Pons (tissue), 1 donor: Measurements from ENCODE around the gene EVPL.
"Not testable (repeated sequence)": the region's sequence is repeated elsewhere in the genome, so short reads cannot be mapped to it uniquely, and the experiment has no call there.

Experiments used
- DNase-seq: peaks from one replicate; pipeline ENCODE4 v3.0.0-alpha.2; 2016; ENCODE audit warnings: low spot score

The EVPL gene

DNA sequence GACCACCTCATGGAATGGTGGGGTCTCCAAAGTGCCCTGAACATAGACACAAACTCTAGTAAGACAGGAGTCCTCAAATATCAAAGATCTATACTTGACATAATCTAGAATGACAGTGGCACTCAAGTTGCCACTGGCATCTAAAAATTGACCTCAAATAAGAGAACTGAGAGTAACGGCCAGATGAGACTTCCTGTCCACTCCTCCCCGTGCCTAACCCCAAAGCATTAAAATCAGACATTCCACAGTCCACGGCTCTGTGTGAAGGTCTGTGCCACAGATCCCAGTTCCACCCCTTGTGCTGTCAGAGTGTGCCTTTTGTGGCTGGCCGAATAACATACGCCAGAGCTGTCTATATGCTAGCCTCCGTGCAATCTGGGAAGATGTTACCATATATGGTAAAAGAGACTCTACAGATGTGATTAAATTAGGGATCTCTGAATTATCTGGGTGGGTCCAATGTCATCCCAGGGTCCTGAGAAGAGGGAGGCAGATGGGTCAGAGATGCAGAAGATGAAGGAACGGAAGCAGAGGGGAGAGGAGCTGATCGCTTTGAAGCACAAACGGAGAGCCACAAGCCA, 21.0 kb upstream of the EVPL start:
- DNase-seq = no peak

DNA sequence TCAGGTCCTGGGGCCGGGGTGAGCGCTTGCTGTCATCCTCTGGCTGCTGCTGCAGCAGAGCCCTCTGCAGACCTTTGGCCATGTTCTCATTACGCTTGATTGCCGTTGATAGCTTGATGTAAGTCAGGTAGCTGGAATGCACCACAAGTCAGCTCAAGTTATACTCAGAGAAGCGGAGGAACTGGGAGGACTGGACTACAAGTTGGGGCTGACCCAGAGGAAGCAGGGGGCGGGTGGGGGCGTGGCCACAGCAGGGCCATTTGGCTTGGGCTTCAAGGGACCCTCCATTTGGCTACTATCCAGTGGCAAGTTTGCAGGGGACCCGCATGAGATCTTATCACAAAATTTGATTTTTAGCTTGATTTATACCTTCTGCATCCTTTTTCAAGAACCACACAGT, 19.0 kb upstream of the EVPL start:
- DNase-seq = no peak

DNA sequence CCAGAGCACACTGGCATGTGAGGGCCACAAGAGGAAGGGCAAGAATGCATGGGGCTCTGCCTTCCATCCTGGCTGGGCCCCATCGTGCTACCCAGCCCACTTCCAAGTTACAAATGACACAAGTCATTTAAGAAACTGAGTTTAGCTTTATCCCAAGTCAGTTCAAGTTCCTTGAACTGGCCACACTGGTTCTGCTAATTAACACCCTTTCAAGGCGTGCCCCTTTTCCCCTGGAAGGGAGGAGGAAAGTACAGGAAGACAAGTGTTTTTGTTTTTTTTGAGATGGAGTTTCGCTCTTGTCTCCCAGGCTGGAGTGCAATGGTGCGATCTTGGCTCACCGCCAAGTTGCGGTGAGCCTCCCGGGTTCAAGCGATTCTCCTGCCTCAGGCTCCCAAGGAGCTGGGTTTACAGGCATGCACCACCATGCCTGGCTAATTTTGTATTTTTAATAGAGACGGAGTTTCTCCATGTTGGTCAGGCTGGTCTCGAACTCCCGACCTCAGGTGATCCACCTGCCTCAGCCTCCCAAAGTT, 17.4 kb upstream of the EVPL start:
- DNase-seq = not testable (repeated sequence)

DNA sequence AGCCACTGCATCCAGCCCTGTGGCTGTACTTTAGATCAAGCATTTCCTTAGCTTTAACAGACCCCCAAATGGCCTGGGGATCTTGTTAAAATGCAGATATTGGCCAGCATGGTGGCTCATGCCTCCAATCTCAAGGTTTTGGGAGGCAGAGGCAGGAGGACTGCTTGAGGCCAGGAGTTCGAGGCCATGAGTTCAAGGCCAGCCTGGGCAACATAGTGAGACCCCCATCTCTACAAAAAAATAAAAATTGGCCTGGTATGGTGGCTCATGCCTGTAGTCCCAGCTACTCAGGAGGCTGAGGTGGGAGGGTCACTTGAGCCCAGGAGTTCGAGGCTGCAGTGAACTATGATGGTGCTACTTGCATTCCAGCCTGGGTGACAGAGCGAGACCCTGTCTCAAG, 15.8 kb upstream of the EVPL start:
- not testable (repeated sequence) for DNase-seq

DNA sequence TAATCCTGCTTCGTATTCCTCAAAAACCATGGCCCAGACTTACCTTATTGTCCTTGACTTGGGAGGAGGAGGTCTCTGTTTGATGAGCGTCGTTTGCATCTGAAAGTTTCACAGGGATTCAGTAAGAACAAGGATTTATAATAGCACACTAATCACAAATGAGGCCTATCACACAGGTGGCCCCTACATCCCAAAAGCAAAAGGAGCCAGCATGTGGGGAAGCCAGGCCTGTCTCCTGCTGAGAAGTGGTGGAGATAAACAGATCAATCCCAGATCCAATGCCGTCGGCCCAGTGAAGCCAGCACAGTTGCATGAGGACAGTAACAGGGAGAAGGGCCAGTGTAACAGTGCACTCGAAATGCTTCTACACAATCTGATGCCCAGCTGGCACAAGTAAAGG, 13.3 kb upstream of the EVPL start:
- no peak for DNase-seq

DNA sequence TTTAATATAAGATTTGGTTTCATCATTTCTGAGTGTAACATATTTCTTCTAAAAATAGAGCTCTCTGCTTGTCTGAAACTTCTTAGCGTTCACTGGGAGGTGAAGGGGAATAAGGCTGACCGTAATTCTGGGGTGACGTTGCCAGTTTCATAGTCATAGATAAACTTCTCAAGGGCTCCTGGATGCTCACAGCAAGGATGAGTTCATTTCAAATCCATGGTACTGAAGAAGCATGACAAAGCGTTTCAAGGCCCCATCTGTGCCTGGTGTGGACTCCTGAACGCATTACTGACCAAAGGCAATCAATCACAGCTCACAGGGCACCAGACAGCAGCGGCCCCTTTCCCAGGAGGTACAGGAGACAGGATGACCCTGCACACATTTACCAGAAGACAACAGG, 12.0 kb upstream of the EVPL start:
- no peak for DNase-seq

DNA sequence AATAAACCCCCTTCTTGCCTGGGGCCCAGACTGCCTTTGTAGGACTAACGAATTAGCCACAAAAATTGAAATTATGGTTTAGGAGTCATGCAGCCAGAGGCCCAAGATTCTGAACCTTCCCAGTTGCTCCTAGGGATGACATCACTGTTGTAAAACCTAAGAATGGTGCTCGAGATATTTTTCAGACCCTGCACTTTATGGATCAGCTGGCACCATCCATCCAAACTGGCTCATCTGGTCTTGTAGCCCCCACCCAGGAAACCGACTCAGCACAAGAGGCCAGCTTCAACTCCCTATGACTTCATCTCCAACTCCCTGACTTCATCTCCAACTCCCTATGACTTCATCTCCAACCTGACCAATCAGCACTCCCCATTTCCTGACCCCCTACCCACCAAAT, 10.9 kb upstream of the EVPL start:
- no peak for DNase-seq

DNA sequence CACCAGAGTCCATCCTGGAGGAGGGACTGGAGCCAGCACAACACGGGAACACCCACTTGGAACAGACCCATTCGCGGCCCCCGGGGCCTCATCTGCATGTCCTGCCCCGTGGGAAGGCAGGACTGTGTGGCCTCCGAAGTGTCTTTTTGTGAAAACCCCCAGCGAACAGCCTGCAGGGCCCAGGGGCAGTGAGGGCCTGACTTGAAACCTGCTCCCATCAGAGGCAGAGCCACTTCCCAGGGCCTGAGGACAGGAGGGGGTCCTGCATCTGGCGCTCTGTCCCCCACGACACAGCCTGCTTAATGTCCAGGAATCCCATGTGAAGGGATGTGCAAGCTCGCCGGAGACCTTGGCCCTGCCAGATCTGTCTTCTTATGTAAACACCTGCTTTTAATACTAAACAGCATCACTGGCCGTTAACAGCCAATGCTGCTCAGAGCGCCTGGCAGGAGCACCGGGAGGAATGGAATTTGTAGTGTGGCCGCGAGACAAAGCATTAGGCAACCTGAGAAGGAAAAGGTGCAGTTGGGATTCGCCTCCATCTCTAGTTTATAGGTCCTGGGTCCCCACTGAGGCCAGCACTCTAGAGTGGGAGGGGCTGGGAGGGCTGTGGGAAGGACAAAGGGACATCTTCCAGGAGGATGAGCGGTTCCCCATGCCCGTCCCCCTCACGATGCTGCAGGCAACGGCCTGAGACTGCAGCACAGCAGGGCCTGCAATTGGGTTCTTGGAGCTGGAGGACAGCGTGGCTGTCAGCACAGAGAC, 9.6 kb upstream of the EVPL start:
- no peak for DNase-seq

DNA sequence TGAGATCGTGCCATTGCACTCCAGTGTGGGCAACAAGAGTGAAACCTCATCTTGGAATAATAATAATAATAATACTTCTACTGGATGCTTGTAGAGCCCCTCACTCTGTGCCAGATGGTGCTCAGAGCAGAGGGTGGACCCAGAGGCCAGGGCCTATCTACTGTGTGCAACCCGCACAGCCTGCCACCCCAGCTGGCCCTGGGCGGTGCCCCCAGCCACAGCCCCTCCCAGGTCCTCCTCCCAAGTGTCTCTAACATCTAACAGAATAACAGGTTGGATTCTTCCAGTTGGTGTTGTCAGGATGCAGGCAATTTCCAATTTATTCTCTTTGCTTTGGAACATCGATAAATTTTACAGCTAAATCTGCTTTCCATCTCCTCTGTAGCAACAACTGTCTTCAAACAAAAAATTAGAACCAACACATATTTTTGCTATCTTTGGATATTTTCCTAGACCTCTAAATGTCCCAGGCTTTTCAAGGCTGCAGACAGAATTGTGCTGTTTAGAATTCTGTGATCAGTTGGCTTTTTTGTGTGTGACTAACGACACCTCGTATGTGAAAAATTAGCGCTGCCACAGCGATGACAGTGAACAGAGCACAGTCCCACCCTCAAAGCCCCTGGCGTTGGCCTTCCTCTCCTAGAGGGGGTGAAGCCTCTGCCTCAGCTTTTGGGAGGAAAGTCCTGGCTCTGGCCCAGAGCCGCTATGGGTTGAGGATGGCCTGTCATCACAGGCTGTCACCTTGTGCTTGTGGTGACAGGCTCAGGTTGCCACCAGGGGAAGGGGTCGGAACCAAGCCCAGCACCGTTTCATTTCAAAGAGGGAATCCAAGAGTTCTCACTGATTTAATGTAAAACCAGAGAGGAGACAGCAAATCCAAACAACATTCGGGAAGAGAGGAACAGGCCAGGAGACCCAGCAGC, 7.6 kb upstream of the EVPL start:
- DNase-seq = no peak

DNA sequence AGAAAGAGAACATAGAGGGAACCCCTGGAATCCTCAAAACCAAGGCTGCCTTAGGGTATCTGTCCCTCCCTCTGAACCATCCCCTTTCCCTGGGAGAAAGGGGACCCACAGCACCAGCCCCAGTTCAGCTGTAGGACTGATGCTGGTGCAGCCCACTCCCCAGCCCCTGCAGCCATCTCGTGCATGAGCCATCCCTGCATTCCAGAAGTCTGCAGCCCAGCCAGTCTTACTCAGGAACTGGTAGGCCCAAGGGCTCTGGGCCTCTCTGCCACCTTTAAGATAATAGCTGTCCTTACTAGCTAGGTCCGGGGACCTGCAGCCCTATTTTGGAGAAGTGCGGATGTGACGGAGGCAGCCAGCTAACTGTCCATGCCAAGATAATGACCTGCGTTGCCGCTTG, 6.0 kb upstream of the EVPL start:
- no peak for DNase-seq

DNA sequence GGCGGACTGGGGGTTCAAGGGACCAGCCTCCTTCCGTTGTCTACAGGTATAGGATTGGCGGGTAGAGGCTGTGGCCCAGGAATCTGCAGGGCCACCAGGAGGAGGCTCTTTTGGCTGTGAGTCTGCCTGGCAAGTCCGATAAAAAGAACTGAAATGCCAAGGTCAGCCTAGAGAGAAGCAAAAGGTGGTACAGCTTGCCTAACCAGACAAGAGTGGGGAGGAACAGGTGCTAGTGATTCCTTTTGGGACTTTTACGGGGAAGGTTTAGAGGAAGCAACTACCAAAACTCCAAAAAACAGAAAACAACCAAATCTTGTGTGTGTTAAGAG, 5.6 kb upstream of the EVPL start:
- DNase-seq = no peak

DNA sequence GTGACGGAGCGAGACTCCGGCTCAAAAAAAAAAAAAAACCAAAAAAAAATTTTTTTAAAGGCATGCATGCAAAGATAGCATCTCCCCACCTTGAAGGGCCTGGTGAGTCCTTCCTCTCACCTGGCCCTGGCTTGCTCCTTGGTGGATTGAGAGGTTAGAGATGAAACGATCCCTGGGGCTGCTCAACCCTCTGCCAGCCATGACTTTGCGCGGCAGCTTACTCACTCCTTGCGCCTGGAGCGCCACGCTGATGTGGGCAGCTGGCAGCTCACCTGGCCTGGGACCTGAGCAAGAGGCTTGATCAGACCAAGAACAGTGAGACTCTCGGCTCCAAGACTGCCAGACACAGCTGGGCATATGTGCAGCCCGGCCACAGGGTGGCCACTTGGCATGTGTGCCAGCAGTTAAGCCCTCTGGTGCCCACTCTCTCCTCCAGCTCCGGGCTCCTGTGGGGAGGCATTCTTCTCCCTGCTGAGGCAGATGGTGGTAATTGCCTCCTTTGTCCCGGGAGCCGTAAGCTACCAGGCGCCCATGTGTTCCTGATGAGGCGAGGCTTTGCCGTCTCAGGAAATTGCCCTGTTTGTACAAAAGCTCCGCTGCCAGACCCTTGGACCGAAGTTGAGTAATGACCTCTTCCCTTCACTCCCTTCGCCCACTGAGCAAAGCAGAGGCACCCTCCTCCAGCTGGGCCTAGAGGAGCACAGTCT, 5.1 kb upstream of the EVPL start:
- DNase-seq = no peak

DNA sequence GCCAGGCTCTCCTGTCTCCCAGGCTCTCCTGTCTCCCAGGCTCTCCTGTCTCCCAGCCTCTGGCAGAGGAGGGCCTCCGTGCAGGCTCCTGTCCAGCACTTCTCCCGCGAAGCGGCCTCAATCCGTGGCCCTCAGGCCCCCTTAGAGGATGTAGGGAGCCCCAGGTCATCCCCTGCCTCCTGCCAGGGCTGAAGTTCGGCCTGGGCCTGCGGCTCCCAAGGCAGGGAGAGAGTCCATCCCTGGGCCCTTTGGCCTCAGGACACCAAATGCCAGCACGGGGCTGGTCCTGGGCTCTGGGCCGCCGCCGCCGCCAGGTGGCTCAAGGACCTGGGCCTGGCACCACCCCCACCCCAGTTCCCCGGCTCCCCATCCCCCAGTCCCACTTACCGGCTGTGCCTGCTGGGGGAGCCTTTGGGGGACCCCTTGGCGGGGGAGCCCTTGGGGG, 370 bp downstream of the EVPL start:
- no peak for DNase-seq

DNA sequence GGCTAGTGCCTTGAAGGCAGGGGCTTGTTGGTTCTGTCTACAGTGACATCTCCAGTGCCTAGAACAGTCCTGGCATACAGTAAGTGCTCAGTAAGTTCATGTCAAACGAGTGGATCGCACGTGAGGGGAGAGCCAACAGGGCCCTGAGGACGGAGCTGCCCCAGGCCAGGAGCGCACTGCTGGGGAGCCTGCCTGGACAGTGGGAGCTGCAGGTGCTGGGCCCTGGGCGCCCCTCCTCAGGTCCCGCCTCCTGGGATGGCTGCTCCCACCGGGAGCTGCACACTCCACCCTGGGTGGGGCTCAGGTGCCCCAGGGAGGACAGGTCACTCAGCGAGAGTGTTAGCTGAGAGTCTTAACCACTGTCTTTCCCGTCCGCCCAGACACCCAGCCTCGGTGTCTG, 1.8 kb downstream of the EVPL start:
- no peak for DNase-seq

DNA sequence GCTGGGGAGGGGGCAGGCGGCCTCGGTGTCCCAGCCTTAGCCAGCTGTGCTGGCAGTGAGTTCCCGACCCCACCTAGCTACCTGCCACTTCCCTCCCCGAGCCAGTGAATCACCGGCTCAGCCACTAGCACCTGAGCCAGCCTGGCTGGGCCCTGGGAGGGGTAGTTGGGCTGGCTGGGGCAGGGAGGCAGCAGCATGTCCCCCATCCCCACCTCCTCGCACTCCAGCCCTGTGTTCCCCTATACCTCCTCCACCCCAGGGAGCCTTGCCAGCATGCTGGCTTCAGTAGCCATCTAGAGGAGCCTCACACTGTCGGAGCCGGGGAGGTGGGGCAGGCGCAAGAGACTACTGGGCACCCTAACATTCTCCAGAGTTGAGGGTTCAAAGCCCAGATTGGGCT, 2.8 kb downstream of the EVPL start:
- DNase-seq = no peak

DNA sequence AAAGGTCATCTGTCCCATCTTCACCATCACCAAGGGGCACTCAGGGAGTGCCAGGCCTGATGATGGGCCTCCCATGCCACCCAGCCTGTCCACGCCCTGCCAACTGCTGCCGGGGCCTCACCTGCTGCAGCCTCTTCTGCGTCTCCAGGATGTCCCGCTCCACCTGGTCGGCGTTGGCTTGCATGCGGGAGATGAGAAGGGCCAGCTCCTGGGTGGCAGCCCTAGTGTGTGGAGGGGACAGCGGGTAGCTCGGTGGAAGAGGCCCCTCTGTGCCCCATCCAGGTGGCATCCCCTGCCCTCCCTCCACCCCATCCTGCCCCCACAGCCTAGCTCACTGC, 3.2 kb downstream of the EVPL start:
- DNase-seq = no peak

DNA sequence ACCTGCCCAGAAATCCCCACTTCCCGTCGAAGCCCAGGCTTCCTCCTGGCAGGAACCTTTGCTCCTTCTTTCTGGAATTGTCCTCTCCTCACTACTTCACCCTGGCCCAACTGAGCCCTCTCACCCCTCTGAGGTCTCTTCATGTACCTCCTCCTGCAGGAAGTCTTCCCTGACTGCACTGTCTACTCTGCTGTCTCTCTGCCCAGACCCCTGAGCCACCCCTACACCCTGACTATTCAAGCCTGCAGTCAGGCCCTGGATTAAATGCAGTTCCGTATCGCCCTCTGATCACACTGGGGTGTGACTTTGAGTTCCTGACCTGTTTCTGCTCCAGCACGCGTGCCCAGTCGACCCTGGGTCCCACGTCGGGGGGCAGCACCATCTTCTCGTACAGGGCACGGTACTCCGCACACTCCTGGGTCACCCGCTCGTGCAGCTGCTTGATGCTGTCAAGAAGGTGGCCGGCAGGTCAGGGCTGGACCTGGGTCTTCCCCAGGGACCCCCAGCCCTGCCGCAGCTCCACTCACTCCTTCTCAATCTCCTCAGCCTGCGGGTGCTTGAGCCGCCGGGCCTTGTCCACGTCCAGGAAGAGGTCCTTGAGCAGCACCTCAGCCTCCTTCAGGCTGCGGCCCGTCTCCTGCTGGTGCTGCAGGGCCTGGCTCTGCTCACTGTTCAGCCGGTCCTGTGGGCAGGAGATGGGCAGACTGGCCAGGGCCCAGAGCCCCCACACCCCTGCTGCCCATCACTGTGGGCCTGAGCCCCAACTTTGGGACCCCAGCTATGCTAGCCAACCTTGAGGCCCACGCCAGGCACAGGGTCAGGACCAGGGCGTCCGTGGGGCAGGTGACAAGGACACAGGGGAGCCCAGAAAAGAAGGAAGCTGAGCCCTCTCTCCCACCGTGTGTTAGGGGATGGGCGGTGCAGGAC, 3.9 kb downstream of the EVPL start:
- DNase-seq = no peak

DNA sequence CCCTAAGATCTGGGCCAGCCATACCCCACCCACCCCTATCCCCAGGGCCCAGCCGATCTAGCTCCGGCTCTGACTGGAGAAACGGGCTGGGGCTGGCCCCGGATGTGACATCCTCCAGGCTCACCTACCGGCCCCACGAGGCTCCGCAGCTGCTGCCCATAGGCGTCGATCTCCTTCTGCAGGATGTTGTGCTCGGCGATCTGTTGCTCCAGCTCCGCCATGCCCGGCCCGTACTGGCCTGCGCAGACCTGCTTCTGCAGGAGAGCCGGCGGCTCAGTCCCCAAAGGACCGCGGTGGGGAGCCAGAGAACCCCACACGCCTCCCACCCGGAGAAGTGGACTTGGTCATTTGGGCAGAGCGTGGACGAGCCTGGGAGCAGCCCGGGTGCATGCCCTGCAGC, 4.8 kb downstream of the EVPL start:
- DNase-seq = no peak

DNA sequence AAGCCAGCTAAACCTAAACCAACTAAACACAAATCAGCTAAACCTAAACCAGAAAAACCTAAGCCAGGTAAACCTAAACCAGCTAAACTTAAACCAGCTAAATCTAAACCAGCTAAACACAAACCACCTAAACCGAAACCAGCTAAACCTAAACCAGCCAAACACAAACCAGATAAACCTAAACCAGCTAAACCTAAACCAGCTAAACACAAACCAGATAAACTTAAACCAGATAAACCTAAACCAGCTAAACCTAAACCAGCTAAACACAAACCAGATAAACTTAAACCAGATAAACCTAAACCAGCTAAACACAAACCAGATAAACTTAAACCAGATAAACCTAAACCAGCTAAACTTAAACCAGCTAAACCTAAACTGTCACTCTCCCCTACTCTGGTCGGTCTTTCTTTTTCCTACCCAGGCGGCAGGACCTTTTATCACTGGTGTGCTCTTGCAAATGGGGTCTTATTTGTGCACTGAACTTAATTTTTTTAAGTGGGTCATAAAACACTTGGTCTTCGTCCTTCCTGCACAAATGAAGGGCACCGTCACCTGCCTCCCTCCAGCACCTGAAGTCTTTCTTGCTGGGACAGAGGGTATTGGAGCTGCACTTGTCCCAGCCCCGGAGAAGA, 7.2 kb downstream of the EVPL start:
- DNase-seq = no peak

DNA sequence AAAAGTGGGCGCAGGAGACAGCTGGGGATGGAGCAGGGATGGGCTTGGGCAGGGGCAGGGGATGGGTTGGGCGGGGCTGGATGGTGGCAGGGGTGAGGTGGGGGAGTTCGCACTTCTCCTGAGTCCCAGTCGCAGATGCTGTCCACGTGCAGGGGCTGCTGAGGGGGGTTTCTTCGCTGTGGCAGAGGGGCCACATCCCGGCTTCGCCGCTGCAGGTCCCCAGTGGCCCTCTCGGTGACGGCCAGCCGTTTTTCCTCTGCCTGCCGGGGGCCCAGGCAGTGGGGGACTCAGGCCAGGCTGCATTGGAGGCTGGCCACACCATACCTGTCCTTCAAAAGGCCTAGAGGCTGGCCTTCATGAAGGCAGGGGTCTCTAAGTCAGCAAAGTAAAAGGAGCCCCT, 8.3 kb downstream of the EVPL start:
- no peak for DNase-seq

DNA sequence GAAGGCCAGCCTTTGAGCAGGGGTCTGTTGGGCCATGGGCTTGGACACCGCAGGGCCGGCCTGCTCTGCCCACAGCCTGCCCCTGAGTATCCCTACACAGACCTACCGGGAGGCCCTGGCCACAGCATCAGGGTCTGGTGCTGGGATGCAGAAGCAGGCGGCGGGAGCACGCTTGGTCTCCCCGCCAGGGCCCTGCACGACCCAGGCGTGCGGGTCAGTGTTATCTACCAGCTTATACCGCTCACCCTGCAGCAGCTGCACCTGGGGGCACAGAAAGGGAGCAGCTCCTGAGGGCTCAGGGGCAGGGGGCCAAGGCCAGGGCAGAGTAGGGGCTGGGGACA, 8.8 kb downstream of the EVPL start:
- DNase-seq = no peak
